ENCODE data around the gene WDR90. TPM values are rescaled to one million over a fixed set of nuclear protein-coding genes. Genes with fewer than 3 reads are reported as not detected.

WDR90 gene
- polyA plus RNA-seq, 1 donor (not counting 4 experiments of a cell fraction or from before 2014, with no cell fraction given): 5.9 TPM

DNA sequence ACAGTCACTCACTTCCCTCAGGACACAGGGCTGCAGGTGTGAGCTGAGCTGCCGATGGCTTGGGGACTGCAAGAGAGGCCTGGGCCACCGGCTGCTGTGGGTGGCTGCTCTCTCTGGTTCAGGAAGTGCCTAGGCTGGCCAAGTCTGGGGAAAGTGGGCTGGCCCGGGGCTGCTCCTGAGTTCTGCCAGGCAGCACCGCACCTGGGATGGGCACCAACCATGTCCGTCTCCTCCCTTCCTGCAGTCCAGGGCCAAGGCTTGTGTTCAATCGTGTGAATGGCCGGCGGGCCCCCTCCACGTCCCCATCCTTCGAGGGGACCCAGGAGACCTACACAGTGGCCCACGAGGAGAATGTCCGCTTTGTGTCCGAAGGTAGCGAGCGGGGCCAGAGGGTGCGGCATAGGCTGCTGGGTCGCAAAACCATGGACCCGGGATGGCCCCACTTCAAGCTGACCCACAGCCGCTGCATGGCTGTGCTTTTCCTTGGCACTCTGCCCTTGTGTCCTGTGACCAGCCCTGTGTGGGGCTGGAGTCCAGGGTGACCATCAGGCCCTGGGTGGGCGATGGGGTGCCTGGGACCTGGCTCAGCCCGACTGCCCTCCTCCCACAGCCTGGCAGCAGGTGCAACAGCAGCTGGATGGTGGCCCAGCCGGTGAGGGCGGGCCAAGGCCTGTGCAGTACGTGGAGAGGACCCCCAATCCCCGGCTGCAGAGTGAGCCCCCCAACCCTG lies 1.8 kb upstream of the WDR90 start:
- no peaks in the 10 kb centered on the region for H3K27me3 ChIP-seq (ENCODE audit: control insufficient read depth, extremely low read depth, insufficient read depth, low read length)
- peaks cover 2% of the 10 kb centered on the region for H3K9me1 ChIP-seq (ENCODE audit: control insufficient read depth, extremely low read depth, insufficient read depth, low read length)
- peaks cover 6% of the 10 kb centered on the region for H3K79me2 ChIP-seq (ENCODE audit: control insufficient read depth, insufficient read depth, low read length)
- dilution Hi-C loops (cut with MboI; ENCODE audit: extremely low pct_ligation_motif_present, low sequenced_read_pairs): no loop called here
- no peak overlapping the region for H2AFZ ChIP-seq (ENCODE audit: control insufficient read depth, low read length)
- no peak overlapping the region for H3K9ac ChIP-seq (ENCODE audit: control insufficient read depth, extremely low read depth, insufficient read depth, low read length)
- no peak overlapping the region for H3K4me3 ChIP-seq (ENCODE audit: control insufficient read depth in 2 of 3, extremely low read depth in 1 of 3, insufficient read depth in 2 of 3, low read depth in 1 of 3, low read length in 3 of 3)
- peaks cover 1 to 4% of the 10 kb centered on the region in 2 experiments for H3K36me3 ChIP-seq (ENCODE audit: control insufficient read depth in 2 of 2, extremely low read depth in 1 of 2, insufficient read depth in 2 of 2, low read length in 2 of 2)
- no peak for TF ChIP-seq EZH2 (IDR thresholded peaks at IDR 0.05; ENCODE audit: low read length)
- TF ChIP-seq, protein P1, sequence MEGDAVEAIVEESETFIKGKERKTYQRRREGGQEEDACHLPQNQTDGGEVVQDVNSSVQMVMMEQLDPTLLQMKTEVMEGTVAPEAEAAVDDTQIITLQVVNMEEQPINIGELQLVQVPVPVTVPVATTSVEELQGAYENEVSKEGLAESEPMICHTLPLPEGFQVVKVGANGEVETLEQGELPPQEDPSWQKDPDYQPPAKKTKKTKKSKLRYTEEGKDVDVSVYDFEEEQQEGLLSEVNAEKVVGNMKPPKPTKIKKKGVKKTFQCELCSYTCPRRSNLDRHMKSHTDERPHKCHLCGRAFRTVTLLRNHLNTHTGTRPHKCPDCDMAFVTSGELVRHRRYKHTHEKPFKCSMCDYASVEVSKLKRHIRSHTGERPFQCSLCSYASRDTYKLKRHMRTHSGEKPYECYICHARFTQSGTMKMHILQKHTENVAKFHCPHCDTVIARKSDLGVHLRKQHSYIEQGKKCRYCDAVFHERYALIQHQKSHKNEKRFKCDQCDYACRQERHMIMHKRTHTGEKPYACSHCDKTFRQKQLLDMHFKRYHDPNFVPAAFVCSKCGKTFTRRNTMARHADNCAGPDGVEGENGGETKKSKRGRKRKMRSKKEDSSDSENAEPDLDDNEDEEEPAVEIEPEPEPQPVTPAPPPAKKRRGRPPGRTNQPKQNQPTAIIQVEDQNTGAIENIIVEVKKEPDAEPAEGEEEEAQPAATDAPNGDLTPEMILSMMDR (optimal IDR thresholded peaks at IDR 0.05 in 1 of 3, IDR thresholded peaks at IDR 0.05 in 1 of 3, conservative IDR thresholded peaks at IDR 0.05 in 1 of 3; ENCODE audit: extremely low read depth in 1 of 3, insufficient read depth in 2 of 3, low read length in 3 of 3): no peak
- FAIRE-seq: no peak
- DNase-seq (ENCODE audit: low read depth, low spot score): no peak
- H3K4me2 ChIP-seq (ENCODE audit: control insufficient read depth, extremely low read depth, insufficient read depth, low read depth, low read length): peak overlapping the region; percentile 92
- no peak overlapping the region for H3K27ac ChIP-seq (ENCODE audit: control insufficient read depth, insufficient read depth, low read length)
- H3K9me3 ChIP-seq (ENCODE audit: control insufficient read depth, low read depth, low read length): no peaks in the 10 kb centered on the region
- no peaks in the 10 kb centered on the region for H4K20me1 ChIP-seq (ENCODE audit: control insufficient read depth, extremely low read depth, insufficient read depth, low read length)
- peaks cover 16% of the 10 kb centered on the region for H3K4me1 ChIP-seq (ENCODE audit: control insufficient read depth, extremely low read depth, insufficient read depth, low read length)

DNA sequence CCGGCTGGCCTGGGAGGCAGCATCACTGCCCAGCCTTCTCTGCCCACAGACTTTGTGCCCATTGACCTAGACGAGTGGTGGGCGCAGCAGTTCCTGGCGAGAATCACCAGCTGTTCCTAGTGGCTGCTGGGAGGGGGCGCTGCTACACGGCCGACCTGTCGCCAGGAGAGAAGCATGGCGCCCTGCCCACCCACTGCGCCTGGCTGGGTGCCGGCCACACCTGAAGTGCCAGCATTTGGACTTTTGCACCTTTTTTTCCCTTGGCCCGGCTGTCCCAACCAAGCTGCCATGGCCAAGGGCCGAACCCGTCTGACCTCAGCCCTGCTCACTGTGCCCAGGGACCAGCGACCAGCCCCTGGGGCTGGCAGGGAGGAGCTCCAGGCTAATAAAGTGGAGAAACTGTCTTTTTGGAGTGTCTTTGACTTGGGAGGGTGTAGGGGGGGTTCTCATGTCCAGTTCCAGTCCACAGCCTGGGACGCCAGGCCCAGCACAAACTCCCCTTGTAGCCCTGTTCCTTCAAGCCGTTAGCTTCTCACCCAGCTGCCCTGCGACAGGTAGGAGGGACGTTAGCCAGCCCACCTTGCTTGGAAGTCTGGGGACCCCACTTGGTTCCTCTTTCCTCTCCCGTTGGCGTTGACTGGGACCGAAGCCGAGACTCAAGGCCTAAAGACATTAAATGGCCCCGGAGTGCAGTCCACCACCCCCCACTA lies 939 bp upstream of the WDR90 start:
- H3K79me2 ChIP-seq (ENCODE audit: control insufficient read depth, insufficient read depth, low read length): peaks cover 6% of the 10 kb centered on the region
- H3K27ac ChIP-seq (ENCODE audit: control insufficient read depth, insufficient read depth, low read length): peak overlapping the region; percentile 81
- dilution Hi-C loops (cut with MboI; ENCODE audit: extremely low pct_ligation_motif_present, low sequenced_read_pairs): no loop called here
- peak overlapping the region; percentile 49 for H2AFZ ChIP-seq (ENCODE audit: control insufficient read depth, low read length)
- DNase-seq (ENCODE audit: low read depth, low spot score) (no peak), FAIRE-seq (no peak)
- no peaks in the 10 kb centered on the region for H4K20me1 ChIP-seq (ENCODE audit: control insufficient read depth, extremely low read depth, insufficient read depth, low read length)
- H3K9ac ChIP-seq (ENCODE audit: control insufficient read depth, extremely low read depth, insufficient read depth, low read length): peak overlapping the region; percentile 78
- peaks cover 11% of the 10 kb centered on the region for H3K4me1 ChIP-seq (ENCODE audit: control insufficient read depth, extremely low read depth, insufficient read depth, low read length)
- H3K36me3 ChIP-seq (ENCODE audit: control insufficient read depth in 2 of 2, extremely low read depth in 1 of 2, insufficient read depth in 2 of 2, low read length in 2 of 2): peaks cover 5 to 6% of the 10 kb centered on the region in 2 experiments
- H3K27me3 ChIP-seq (ENCODE audit: control insufficient read depth, extremely low read depth, insufficient read depth, low read length): no peaks in the 10 kb centered on the region
- H3K9me1 ChIP-seq (ENCODE audit: control insufficient read depth, extremely low read depth, insufficient read depth, low read length): no peaks in the 10 kb centered on the region
- H3K4me2 ChIP-seq (ENCODE audit: control insufficient read depth, extremely low read depth, insufficient read depth, low read depth, low read length): peak overlapping the region; percentile 92
- TF ChIP-seq EZH2 (IDR thresholded peaks at IDR 0.05; ENCODE audit: low read length): no peak
- TF ChIP-seq, protein P1 (optimal IDR thresholded peaks at IDR 0.05 in 1 of 3, IDR thresholded peaks at IDR 0.05 in 1 of 3, conservative IDR thresholded peaks at IDR 0.05 in 1 of 3; ENCODE audit: extremely low read depth in 1 of 3, insufficient read depth in 2 of 3, low read length in 3 of 3): peak; percentile 69 to 86 (median 84)
- no peaks in the 10 kb centered on the region for H3K9me3 ChIP-seq (ENCODE audit: control insufficient read depth, low read depth, low read length)
- peak overlapping the region; percentile 44 to 82 (median 78) for H3K4me3 ChIP-seq (ENCODE audit: control insufficient read depth in 2 of 3, extremely low read depth in 1 of 3, insufficient read depth in 2 of 3, low read depth in 1 of 3, low read length in 3 of 3)

Measured in keratinocyte (primary cell).